RWPE2 (cell line): Measurements from ENCODE around the gene HHIPL1.

Source experiments
- ATAC-seq: fragments of 200-7000 bp; cut with Tn5 transposase; 3 replicates; pipeline ENCODE4 v1.9.1; 2021; ENCODE audit warnings: low read depth
- DNase-seq: peaks from one replicate; pipeline ENCODE4 v3.0.0-alpha.2; 2020; ENCODE audit warnings: low spot score
- H3K27ac ChIP-seq: fragments of 450-650 bp; 2 replicates; pipeline ENCODE4 v1.5.1; 2017; ENCODE audit warnings: mild to moderate bottlenecking; ENCODE audit not compliant: poor library complexity, severe bottlenecking
- H3K27me3 ChIP-seq: fragments of 250-450 bp; sonication (Bioruptor Pico); 2 replicates; pipeline ENCODE4 v1.5.1; 2021; ENCODE audit warnings: mild to moderate bottlenecking, moderate library complexity; ENCODE audit not compliant: insufficient read depth, poor library complexity, severe bottlenecking
- H3K36me3 ChIP-seq: fragments of 250-450 bp; sonication (Bioruptor Pico); 2 replicates; pipeline ENCODE4 v1.5.1; 2020; ENCODE audit warnings: low read depth, mild to moderate bottlenecking, moderate library complexity
- H3K4me1 ChIP-seq: fragments of 250-450 bp; sonication (Bioruptor Pico); 2 replicates; pipeline ENCODE4 v1.5.1; 2021; ENCODE audit warnings: mild to moderate bottlenecking, moderate library complexity; ENCODE audit not compliant: insufficient read depth, poor library complexity, severe bottlenecking
- H3K4me3 ChIP-seq: fragments of 250-450 bp; sonication (Bioruptor Pico); 2 replicates; pipeline ENCODE4 v1.5.1; 2021; ENCODE audit warnings: mild to moderate bottlenecking, moderate library complexity; ENCODE audit not compliant: severe bottlenecking
- H3K9me3 ChIP-seq: fragments of 250-450 bp; sonication (Bioruptor Pico); 2 replicates; pipeline ENCODE4 v1.5.1; 2021; ENCODE audit warnings: mild to moderate bottlenecking, moderate library complexity; ENCODE audit not compliant: severe bottlenecking
- TF ChIP-seq, protein P1 (sequence below): fragments of 450-650 bp; IDR thresholded peaks from one replicate; pipeline ENCODE4 v1.5.1; 2017; ENCODE audit warnings: mild to moderate bottlenecking, moderate library complexity; ENCODE audit not compliant: poor library complexity, severe bottlenecking

Gene HHIPL1

DNA sequence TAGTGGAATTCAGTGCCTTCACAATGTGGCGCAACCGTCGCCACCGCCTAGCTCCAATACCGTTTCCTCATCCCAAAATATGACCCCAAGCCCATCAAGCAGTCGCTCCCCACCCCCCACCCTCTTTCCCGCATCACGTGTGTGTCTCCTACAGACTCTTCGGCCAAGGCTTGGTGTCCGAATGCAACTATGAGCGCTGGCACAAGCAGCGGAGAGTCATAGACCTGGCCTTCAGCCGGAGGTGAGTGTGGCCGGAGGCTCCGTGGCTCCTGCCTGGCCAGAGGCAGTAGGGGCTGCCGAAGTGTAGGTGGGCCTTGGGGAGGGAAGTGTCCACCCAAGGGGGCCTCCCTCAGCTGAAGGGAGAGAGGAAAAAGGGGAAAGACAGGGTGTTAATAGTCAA lies 54.9 kb downstream of the HHIPL1 start:
- no peaks in the 10 kb centered on the region for H3K36me3 ChIP-seq
- no peaks in the 10 kb centered on the region for H3K4me1 ChIP-seq
- H3K27ac ChIP-seq, result no peak overlapping the region
- DNase-seq, result no peak
- TF ChIP-seq, protein P1, sequence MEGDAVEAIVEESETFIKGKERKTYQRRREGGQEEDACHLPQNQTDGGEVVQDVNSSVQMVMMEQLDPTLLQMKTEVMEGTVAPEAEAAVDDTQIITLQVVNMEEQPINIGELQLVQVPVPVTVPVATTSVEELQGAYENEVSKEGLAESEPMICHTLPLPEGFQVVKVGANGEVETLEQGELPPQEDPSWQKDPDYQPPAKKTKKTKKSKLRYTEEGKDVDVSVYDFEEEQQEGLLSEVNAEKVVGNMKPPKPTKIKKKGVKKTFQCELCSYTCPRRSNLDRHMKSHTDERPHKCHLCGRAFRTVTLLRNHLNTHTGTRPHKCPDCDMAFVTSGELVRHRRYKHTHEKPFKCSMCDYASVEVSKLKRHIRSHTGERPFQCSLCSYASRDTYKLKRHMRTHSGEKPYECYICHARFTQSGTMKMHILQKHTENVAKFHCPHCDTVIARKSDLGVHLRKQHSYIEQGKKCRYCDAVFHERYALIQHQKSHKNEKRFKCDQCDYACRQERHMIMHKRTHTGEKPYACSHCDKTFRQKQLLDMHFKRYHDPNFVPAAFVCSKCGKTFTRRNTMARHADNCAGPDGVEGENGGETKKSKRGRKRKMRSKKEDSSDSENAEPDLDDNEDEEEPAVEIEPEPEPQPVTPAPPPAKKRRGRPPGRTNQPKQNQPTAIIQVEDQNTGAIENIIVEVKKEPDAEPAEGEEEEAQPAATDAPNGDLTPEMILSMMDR, result no peak
- peaks cover 6% of the 10 kb centered on the region for H3K9me3 ChIP-seq
- H3K27me3 ChIP-seq, result peaks cover 8% of the 10 kb centered on the region
- no peak for ATAC-seq
- H3K4me3 ChIP-seq, result no peak overlapping the region

DNA sequence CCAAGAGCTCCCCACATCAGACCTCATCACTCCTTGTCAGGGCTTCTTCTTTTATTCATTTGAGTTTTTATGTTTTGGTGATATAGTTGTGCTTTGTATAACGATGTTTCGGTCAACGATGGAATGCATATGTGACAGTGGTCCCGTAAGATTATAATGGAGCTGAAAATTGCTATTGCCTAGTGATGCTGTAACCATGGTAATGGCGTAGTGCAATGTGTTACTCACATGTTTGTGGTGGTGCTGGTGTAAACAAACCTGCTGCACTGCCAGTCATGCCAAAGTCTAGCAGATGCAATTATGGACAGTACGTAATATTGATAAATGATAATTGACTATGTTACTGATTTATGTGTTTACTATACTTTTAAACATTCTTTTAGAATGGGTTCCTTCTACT lies 55.5 kb downstream of the HHIPL1 start:
- Histone ChIP-seq H3K27me3 (peaks cover 8% of the 10 kb centered on the region), H3K36me3 (no peaks in the 10 kb centered on the region), H3K27ac (no peak overlapping the region), H3K4me1 (no peaks in the 10 kb centered on the region), H3K4me3 (no peak overlapping the region), H3K9me3 (peaks cover 6% of the 10 kb centered on the region)
- TF ChIP-seq, protein P1, result no peak
- ATAC-seq (no peak), DNase-seq (no peak)

DNA sequence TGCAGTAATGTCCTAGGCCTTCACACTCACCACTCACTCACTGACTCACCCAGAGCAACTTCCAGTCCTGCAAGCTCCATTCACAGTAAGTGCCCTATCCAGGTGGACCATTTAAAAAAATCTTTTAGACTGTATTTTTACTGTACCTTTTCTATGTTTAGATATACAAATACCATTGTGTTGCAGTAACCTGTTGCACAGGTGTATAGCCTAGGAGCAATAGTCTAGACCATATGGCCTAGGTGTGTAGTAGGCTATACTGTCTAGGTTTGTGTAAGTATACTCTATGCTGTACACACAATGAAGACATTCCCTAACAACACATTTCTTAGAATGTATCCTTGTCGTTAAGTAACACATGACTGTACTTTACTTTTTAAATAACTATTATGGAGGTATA lies 56.3 kb downstream of the HHIPL1 start:
- Histone ChIP-seq H3K4me3 (no peak overlapping the region), H3K4me1 (no peaks in the 10 kb centered on the region), H3K27me3 (peaks cover 7% of the 10 kb centered on the region), H3K9me3 (peaks cover 6% of the 10 kb centered on the region), H3K27ac (no peak overlapping the region), H3K36me3 (no peaks in the 10 kb centered on the region)
- TF ChIP-seq, protein P1, result no peak
- ATAC-seq, result no peak
- DNase-seq, result no peak

DNA sequence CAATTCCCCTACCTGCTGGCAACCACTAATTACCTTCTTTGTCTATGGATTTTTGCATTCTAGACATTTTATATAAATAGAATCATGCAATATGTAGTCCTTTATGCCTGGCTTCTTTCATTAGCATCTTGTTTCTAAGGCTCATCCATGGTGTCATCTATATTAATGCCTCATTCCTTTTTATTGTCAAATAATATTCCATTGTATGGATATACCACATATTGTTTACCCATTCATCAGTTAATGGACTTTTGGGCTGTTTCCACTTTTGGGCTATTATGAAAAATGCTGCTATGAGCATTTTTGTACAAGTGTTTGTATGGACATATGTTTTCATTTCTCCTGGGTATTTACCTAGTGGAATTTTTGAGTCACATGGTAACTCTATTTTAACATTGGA lies 57.2 kb downstream of the HHIPL1 start:
- Histone ChIP-seq H3K27me3 (no peaks in the 10 kb centered on the region), H3K9me3 (peaks cover 6% of the 10 kb centered on the region), H3K27ac (no peak overlapping the region), H3K4me3 (no peak overlapping the region), H3K4me1 (no peaks in the 10 kb centered on the region), H3K36me3 (no peaks in the 10 kb centered on the region)
- ATAC-seq, result no peak
- no peak for DNase-seq
- TF ChIP-seq, protein P1, result no peak

DNA sequence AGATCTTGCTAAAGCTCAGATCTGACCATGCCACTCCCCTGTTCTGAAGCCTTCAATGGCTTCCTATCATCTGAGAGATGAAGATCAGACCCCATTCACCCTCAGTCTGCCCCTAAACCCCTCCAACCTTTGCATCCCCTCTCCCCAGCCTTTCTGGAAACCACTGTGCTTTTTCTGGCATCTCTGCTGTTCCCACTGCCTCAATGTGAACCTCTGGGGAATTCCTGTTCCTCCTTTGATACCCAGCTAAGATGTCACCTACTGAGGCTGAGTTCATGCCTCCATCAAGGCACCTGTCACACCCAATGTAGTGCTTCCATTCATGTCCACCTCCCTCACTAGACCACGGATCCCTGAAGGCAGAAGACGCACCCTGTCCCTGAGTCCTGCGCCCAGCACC lies 58.5 kb downstream of the HHIPL1 start:
- ATAC-seq, result no peak
- TF ChIP-seq, protein P1, result no peak
- Histone ChIP-seq H3K4me1 (no peaks in the 10 kb centered on the region), H3K27me3 (no peaks in the 10 kb centered on the region), H3K36me3 (no peaks in the 10 kb centered on the region), H3K9me3 (peaks cover 6% of the 10 kb centered on the region), H3K4me3 (no peak overlapping the region), H3K27ac (no peak overlapping the region)
- no peak for DNase-seq
